AG04450 (cell line): ENCODE measurements around the gene FYN. TPM values are rescaled to one million over a fixed set of nuclear protein-coding genes. Genes with fewer than 3 reads are reported as not detected.

Source experiments
- CTCF ChIA-PET: fragments of 300-600, 350-600 bp; formaldehyde crosslinking; extraction: SDS; loops from one replicate; lab custom pipeline; 2022; ENCODE audit warnings: antibody characterized with exemption, inconsistent platforms; lab: Charles Lee
- POLR2A ChIA-PET: fragments of 350-600 bp; formaldehyde crosslinking; extraction: SDS; loops from one replicate; lab custom pipeline; 2021; ENCODE audit warnings: antibody characterized with exemption, inconsistent platforms; lab: Yijun Ruan, JAX
- DNase-seq: peaks from one replicate; pipeline ENCODE4 v3.0.0-alpha.2; 2011; ENCODE audit warnings: low read depth, low spot score
- H3K27ac ChIP-seq: one replicate; pipeline ENCODE4 v1.5.1; 2012; ENCODE audit warnings: low read depth, low read length, control low read depth
- H3K27me3 ChIP-seq: one replicate; pipeline ENCODE4 v1.6.0; 2012; ENCODE audit warnings: low read length; ENCODE audit not compliant: control insufficient read depth, insufficient read depth
- H3K4me3 ChIP-seq: 2 replicates; pipeline ENCODE4 v1.5.1; 2011; ENCODE audit warnings: mild to moderate bottlenecking, low read depth, low read length, control low read depth
- H3K9me3 ChIP-seq: 2 replicates; pipeline ENCODE4 v1.5.1; 2012; ENCODE audit warnings: low read length; ENCODE audit not compliant: control insufficient read depth, insufficient read depth
- CTCF ChIP-seq: IDR thresholded peaks from 2 replicates; pipeline ENCODE4 v1.5.1; 2011; ENCODE audit warnings: low read depth, low read length, control low read depth, inconsistent platforms
- polyA plus RNA-seq: library from polyadenylated mRNA; depleted of rRNA; stranded (reverse); fragments of >200 nt; gene quantifications from 2 replicates; pipeline ENCODE4 v1.2.3, GENCODE V29; 2011

The FYN gene
- polyA plus RNA-seq, 1 experiment = 29.0 TPM

- no peaks in the 10 kb centered on the region for H3K27me3 ChIP-seq
- CTCF ChIA-PET = no interaction called here
- H3K4me3 ChIP-seq = no peak overlapping the region
- no peak overlapping the region for H3K27ac ChIP-seq
- H3K9me3 ChIP-seq = no peaks in the 10 kb centered on the region
- no peak for DNase-seq
- no peak for TF ChIP-seq CTCF
- POLR2A ChIA-PET = no interaction called here
Measured at GRCh38 chr6:111781041-111781708, 92.1 kb downstream of the FYN start.

- POLR2A ChIA-PET = no interaction called here
- no peak overlapping the region for H3K27ac ChIP-seq
Measured at GRCh38 chr6:111780393-111780792, 92.9 kb downstream of the FYN start.

GRCh38 chr6:111779660-111780059 is 93.6 kb downstream of the FYN start:
- no peak for DNase-seq
- no peak for TF ChIP-seq CTCF
- Histone ChIP-seq H3K27me3 (no peaks in the 10 kb centered on the region), H3K9me3 (no peaks in the 10 kb centered on the region), H3K27ac (no peak overlapping the region), H3K4me3 (no peak overlapping the region)
- CTCF ChIA-PET = no interaction called here
- POLR2A ChIA-PET = interaction anchor here (0.6 kb wide), 1 partner anchor 18 kb away, joined by 3 read pairs; no protein-coding TSS in a partner anchor

More at GRCh38 chr6:111780393-111780792, 92.9 kb downstream of the FYN start:
- CTCF ChIA-PET = no interaction called here
- Histone ChIP-seq H3K27me3 (no peaks in the 10 kb centered on the region), H3K4me3 (no peak overlapping the region), H3K9me3 (no peaks in the 10 kb centered on the region)
- TF ChIP-seq CTCF = no peak
- DNase-seq = no peak

GRCh38 chr6:111779031-111779430 is 94.2 kb downstream of the FYN start:
- ChIA-PET CTCF (interaction anchor here (0.6 kb wide), 1 partner anchor 71 kb away, joined by 6 read pairs; no protein-coding TSS in a partner anchor), POLR2A (no interaction called here)
- Histone ChIP-seq H3K9me3 (no peaks in the 10 kb centered on the region), H3K4me3 (no peak overlapping the region), H3K27ac (no peak overlapping the region), H3K27me3 (no peaks in the 10 kb centered on the region)
- no peak for TF ChIP-seq CTCF
- no peak for DNase-seq

GRCh38 chr6:111777357-111777756 is 95.9 kb downstream of the FYN start:
- CTCF ChIA-PET = interaction anchor here (1.0 kb wide), 1 partner anchor 10 kb away, joined by 4 read pairs; no protein-coding TSS in a partner anchor
- H3K27ac ChIP-seq = no peak overlapping the region

More at GRCh38 chr6:111777357-111777756, 95.9 kb downstream of the FYN start:
- no peaks in the 10 kb centered on the region for H3K27me3 ChIP-seq
- no peak overlapping the region for H3K4me3 ChIP-seq
- POLR2A ChIA-PET = no interaction called here
- DNase-seq = no peak
- TF ChIP-seq CTCF = no peak
- H3K9me3 ChIP-seq = no peaks in the 10 kb centered on the region
